Endothelial cell of umbilical vein (primary cell): ENCODE data around the gene LKAAEAR1. TPM values are rescaled to one million over a fixed set of nuclear protein-coding genes. Genes with fewer than 3 reads are reported as not detected.

Source experiments
- BruUV-seq: library from RNA; stranded (reverse); fragments of 400-500 nt; replicated peaks from 2 replicates; lab custom pipeline; 2021; lab: Mats Ljungman, UMichigan
- CTCF ChIA-PET: fragments of 300-600, 350-600 bp; sonication (Branson Sonifier 250); formaldehyde crosslinking; loops from one replicate; lab custom pipeline; 2021; ENCODE audit warnings: antibody characterized with exemption, inconsistent platforms; lab: Charles Lee
- POLR2A ChIA-PET: fragments of 300-600, 350-600 bp; sonication (Branson Sonifier 250); formaldehyde crosslinking; loops from one replicate; lab custom pipeline; 2021; ENCODE audit warnings: antibody characterized with exemption, inconsistent platforms; lab: Charles Lee
- DNase-seq: peaks from one replicate; pipeline ENCODE4 v3.0.0-alpha.2; 2011; ENCODE audit warnings: low read depth, low spot score
- FAIRE-seq: peaks from 2 replicates; lab custom pipeline; 2011; peaks lifted over from hg19 to GRCh38; lab: Jason Lieb, UNC
- H2AFZ ChIP-seq: 2 replicates; pipeline ENCODE4 v1.6.0; 2012; ENCODE audit warnings: low read depth, low read length, control low read depth, inconsistent platforms
- H3K27ac ChIP-seq: 2 replicates; pipeline ENCODE4 v1.5.1; 2011; ENCODE audit warnings: low read depth, mild to moderate bottlenecking, control low read depth, low read length, moderate library complexity; ENCODE audit not compliant: insufficient read depth
- H3K27me3 ChIP-seq, 2 experiments: 2 replicates each; pipeline versions ENCODE4 v1.6.0 to v1.6.1; 2011; ENCODE audit warnings: low read length in 2 of 2, mixed read lengths in 1 of 2; ENCODE audit not compliant: control insufficient read depth in 2 of 2, insufficient read depth in 2 of 2
- H3K36me3 ChIP-seq, 2 experiments: 2 replicates in 1 of 2; 3 replicates in 1 of 2; pipeline ENCODE4 v1.5.1; 2011; ENCODE audit warnings: low read length in 2 of 2, mild to moderate bottlenecking in 1 of 2, moderate library complexity in 1 of 2; ENCODE audit not compliant: control insufficient read depth in 2 of 2, insufficient read depth in 2 of 2; ENCODE audit errors: extremely low read depth in 1 of 2
- H3K4me1 ChIP-seq: 3 replicates; pipeline ENCODE4 v1.5.1; 2011; ENCODE audit warnings: mild to moderate bottlenecking, low read length; ENCODE audit not compliant: control insufficient read depth, insufficient read depth; ENCODE audit errors: extremely low read depth
- H3K4me2 ChIP-seq: 2 replicates; pipeline ENCODE4 v1.6.1; 2011; ENCODE audit warnings: low read length, control low read depth, mixed read lengths; ENCODE audit not compliant: insufficient read depth
- H3K4me3 ChIP-seq, 3 experiments: fragments of 200-600 bp in 1 of 3; sonication (generic), shearing (Covaris generic) in 1 of 3; replicated peaks in 1 of 3; 2 replicates each; pipeline ENCODE4 v1.5.1; 2011 to 2016; ENCODE audit warnings: control low read depth in 3 of 3, low read length in 3 of 3, mild to moderate bottlenecking in 2 of 3, inconsistent platforms in 1 of 3, low read depth in 1 of 3, moderate library complexity in 1 of 3; ENCODE audit not compliant: insufficient read depth in 1 of 3
- H3K79me2 ChIP-seq: 2 replicates; pipeline ENCODE4 v1.6.0; 2012; ENCODE audit warnings: low read length, inconsistent platforms; ENCODE audit not compliant: control insufficient read depth, insufficient read depth
- H3K9ac ChIP-seq: replicated peaks from 2 replicates; pipeline ENCODE3; 2011; ENCODE audit warnings: low read length, control low read depth; ENCODE audit not compliant: insufficient read depth; ENCODE audit errors: extremely low read depth
- H3K9me1 ChIP-seq: replicated peaks from 3 replicates; pipeline ENCODE4 v1.6.0; 2011; ENCODE audit warnings: mild to moderate bottlenecking, low read length; ENCODE audit not compliant: control insufficient read depth, insufficient read depth; ENCODE audit errors: extremely low read depth
- H3K9me3 ChIP-seq: replicated peaks from 2 replicates; pipeline ENCODE4 v1.5.1; 2012; ENCODE audit warnings: low read length, inconsistent platforms; ENCODE audit not compliant: control insufficient read depth, insufficient read depth
- H4K20me1 ChIP-seq: replicated peaks from 2 replicates; pipeline ENCODE3; 2011; ENCODE audit warnings: mild to moderate bottlenecking, low read length; ENCODE audit not compliant: control insufficient read depth, insufficient read depth; ENCODE audit errors: extremely low read depth
- CTCF ChIP-seq, 2 donors: IDR thresholded peaks; 1 replicate in 1 of 2; 2 replicates in 1 of 2; pipeline ENCODE4 v1.5.1; 2011; ENCODE audit warnings: low read length in 2 of 2, mild to moderate bottlenecking in 2 of 2, moderate library complexity in 2 of 2, control low read depth in 1 of 2, inconsistent platforms in 1 of 2, low read depth in 1 of 2; ENCODE audit not compliant: insufficient read depth in 1 of 2; ENCODE audit errors: extremely low read depth in 1 of 2
- EZH2 ChIP-seq: IDR thresholded peaks from 2 replicates; pipeline ENCODE4 v1.6.1; 2012; ENCODE audit warnings: borderline replicate concordance, low read depth, mild to moderate bottlenecking, moderate library complexity, low read length, inconsistent platforms; ENCODE audit not compliant: severe bottlenecking
- MAX ChIP-seq: IDR thresholded peaks from 2 replicates; pipeline ENCODE4 v1.6.1; 2011; ENCODE audit not compliant: insufficient read depth, insufficient read length
- POLR2A ChIP-seq: IDR thresholded peaks from 2 replicates; pipeline ENCODE4 v1.6.1; 2012; ENCODE audit warnings: low read depth, mild to moderate bottlenecking, control low read depth, low read length
- POLR2AphosphoS5 ChIP-seq: IDR thresholded peaks from 2 replicates; pipeline ENCODE4 v1.6.1; 2012; ENCODE audit warnings: low read depth, mild to moderate bottlenecking, control low read depth, low read length, moderate library complexity; ENCODE audit not compliant: insufficient read depth
- dilution Hi-C: fragments of 300-500 bp; cut with MboI; formaldehyde crosslinking; loops from one replicate; pipeline ENCODE4 v1.15.0; 2019; ENCODE audit warnings: low sequenced_read_pairs; ENCODE audit not compliant: extremely low pct_ligation_motif_present
- intact Hi-C: fragments of 100-400 bp; cut with micrococcal nuclease; formaldehyde crosslinking; loops from one replicate; pipeline ENCODE4 v1.10.0; 2022
- polyA plus RNA-seq, 4 experiments: library from polyadenylated mRNA; depleted of rRNA in 3 of 4; stranded (reverse) in 3 of 4; unstranded in 1 of 4; fragments of >200 nt; gene quantifications; 2 replicates each; pipeline versions ENCODE4 v1.2.1 to v1.2.3, GENCODE V29; 2011 to 2012; ENCODE audit warnings: missing spikeins in 1 of 4
- total RNA-seq: library from RNA; stranded (reverse); gene quantifications from 2 replicates; pipeline ENCODE4 v1.2.3, GENCODE V29; 2021

Gene LKAAEAR1
- total and polyA plus RNA-seq, 2 donors (not counting 3 experiments of a cell fraction or from before 2014, with no cell fraction given), result 0.29 TPM; not detected in 1

GRCh38 chr20:64055396-64055892, 28.8 kb downstream of the LKAAEAR1 start:
- Histone ChIP-seq H3K27me3 (no peaks in the 10 kb centered on the region), H3K36me3 (no peaks in the 10 kb centered on the region), H3K4me2 (no peak overlapping the region), H4K20me1 (no peaks in the 10 kb centered on the region), H2AFZ (no peak overlapping the region), H3K4me3 (no peak overlapping the region), H3K27ac (peak overlapping the region; percentile 83), H3K4me1 (peaks cover 66% of the 10 kb centered on the region), H3K9me3 (no peaks in the 10 kb centered on the region), H3K79me2 (no peaks in the 10 kb centered on the region), H3K9me1 (no peaks in the 10 kb centered on the region), H3K9ac (peak overlapping the region; percentile 12)
- intact Hi-C loops (loop anchor here (2.0 to 10.0 kb wide), 2 partner anchors 83 to 161 kb away; partner anchors contain the start of gene DNAJC5), dilution Hi-C loops (no loop called here)
- no TSS peak for BruUV-seq
- no peak for DNase-seq
- CTCF ChIA-PET, result interaction anchor here (1.4 to 15.2 kb wide), 3 partner anchors 11 to 75 kb away, joined by 3 to 412 read pairs (median 18); partner anchors contain the start of genes C20orf204, PRPF6 and SAMD10
- no peak for TF ChIP-seq EZH2
- TF ChIP-seq POLR2A, result no peak
- no peak for FAIRE-seq
- POLR2A ChIA-PET, result no interaction called here

GRCh38 chr20:64053841-64054661, 30.1 kb downstream of the LKAAEAR1 start:
- Histone ChIP-seq H3K27ac (peak overlapping the region; percentile 83), H3K27me3 (no peaks in the 10 kb centered on the region), H4K20me1 (no peaks in the 10 kb centered on the region), H3K9me3 (no peaks in the 10 kb centered on the region), H3K4me2 (peak overlapping the region; percentile 49), H3K9me1 (no peaks in the 10 kb centered on the region), H3K4me3 (peak overlapping the region in 2 of 3 experiments; percentile 9 to 21), H3K4me1 (peaks cover 74% of the 10 kb centered on the region), H3K36me3 (no peaks in the 10 kb centered on the region), H2AFZ (peak overlapping the region; percentile 46), H3K9ac (peak overlapping the region; percentile 46), H3K79me2 (no peaks in the 10 kb centered on the region)
- dilution Hi-C loops (no loop called here), intact Hi-C loops (loop anchor here (2.0 to 10.0 kb wide), 2 partner anchors 81 to 159 kb away; partner anchors contain the start of gene DNAJC5)
- DNase-seq (peak; percentile 90), FAIRE-seq (peak; percentile 99)
- ChIA-PET POLR2A (interaction anchor here (0.7 to 2.4 kb wide), 4 partner anchors 9 to 15 kb away, joined by 3 to 21 read pairs (median 12); partner anchors contain the start of gene TCEA2), CTCF (interaction anchor here (0.7 to 15.2 kb wide), 9 partner anchors 9 to 516 kb away, joined by 3 to 412 read pairs (median 5); partner anchors contain the start of genes C20orf204, PRPF6, PTK6 and SAMD10)
- TSS peak; percentile 31 for BruUV-seq
- TF ChIP-seq POLR2A, result peak; percentile 93
- peak; percentile 89 for TF ChIP-seq POLR2AphosphoS5
- peak; percentile 40 to 48 for TF ChIP-seq CTCF (IDR thresholded peaks at IDR 0.05; ENCODE audit: extremely low read depth in 1 of 2, insufficient read depth in 1 of 2, low read depth in 1 of 2, low read length in 2 of 2)
- no peak for TF ChIP-seq MAX
